DOHH2 (cell line): ENCODE data around the gene CCKAR.

ENCODE experiments used
- H3F3A ChIP-seq: fragments of 200-600 bp; sonication (generic), shearing (Covaris generic); 2 replicates; pipeline ENCODE4 v1.6.0; 2016; ENCODE audit warnings: antibody characterized with exemption, mild to moderate bottlenecking; ENCODE audit not compliant: control insufficient read depth, insufficient read depth
- H3K27ac ChIP-seq: fragments of 200-600 bp; sonication (generic); 2 replicates; pipeline ENCODE4 v1.5.1; 2014; ENCODE audit warnings: low read depth, mild to moderate bottlenecking, low read length, moderate library complexity
- H3K27me3 ChIP-seq: fragments of 200-600 bp; sonication (generic); 2 replicates; pipeline ENCODE4 v1.6.1; 2014; ENCODE audit warnings: mild to moderate bottlenecking, low read length, mixed read lengths; ENCODE audit not compliant: control insufficient read depth
- H3K36me3 ChIP-seq: fragments of 200-600 bp; sonication (generic); 2 replicates; pipeline ENCODE4 v1.6.1; 2014; ENCODE audit warnings: mild to moderate bottlenecking, low read length, moderate library complexity, mixed read lengths; ENCODE audit not compliant: control insufficient read depth
- H3K4me1 ChIP-seq: fragments of 200-600 bp; sonication (generic); 2 replicates; pipeline ENCODE4 v1.6.1; 2014; ENCODE audit warnings: mild to moderate bottlenecking, low read length, mixed read lengths; ENCODE audit not compliant: control insufficient read depth
- H3K4me2 ChIP-seq: fragments of 200-600 bp; sonication (generic); 2 replicates; pipeline ENCODE4 v1.6.0; 2014; ENCODE audit warnings: mild to moderate bottlenecking, low read length, moderate library complexity
- H3K4me3 ChIP-seq: fragments of 200-600 bp; sonication (generic); 2 replicates; pipeline ENCODE4 v1.5.1; 2014; ENCODE audit warnings: mild to moderate bottlenecking, low read length, mixed read lengths
- H3K79me2 ChIP-seq: fragments of 200-600 bp; sonication (generic); 2 replicates; pipeline ENCODE4 v1.6.1; 2014; ENCODE audit warnings: mild to moderate bottlenecking, low read length, mixed read lengths; ENCODE audit not compliant: control insufficient read depth
- H3K9me2 ChIP-seq: fragments of 200-600 bp; sonication (generic); replicated peaks from 2 replicates; pipeline ENCODE4 v1.6.1; 2014; ENCODE audit warnings: mild to moderate bottlenecking, low read length, mixed read lengths; ENCODE audit not compliant: control insufficient read depth
- H3K9me3 ChIP-seq: fragments of 200-600 bp; sonication (generic); 2 replicates; pipeline ENCODE4 v1.6.1; 2014; ENCODE audit warnings: antibody characterized with exemption, low read length, mixed read lengths; ENCODE audit not compliant: control insufficient read depth, insufficient read depth
- H4K20me1 ChIP-seq: fragments of 200-600 bp; sonication (generic); 2 replicates; pipeline ENCODE4 v1.6.0; 2014; ENCODE audit warnings: low read depth, mild to moderate bottlenecking, antibody characterized with exemption, low read length, moderate library complexity; ENCODE audit not compliant: control insufficient read depth, insufficient read depth
- EZH2phosphoT487 ChIP-seq: fragments of 200-600 bp; sonication (generic); IDR thresholded peaks from 2 replicates; pipeline ENCODE4 v1.6.1; 2017; ENCODE audit warnings: borderline replicate concordance, mild to moderate bottlenecking, antibody characterized with exemption, low read length, moderate library complexity, mixed read lengths
- TF ChIP-seq, protein P1 (sequence below): fragments of 200-600 bp; sonication (generic); IDR thresholded peaks from one replicate; pipeline ENCODE4 v1.5.1; 2014; ENCODE audit warnings: antibody characterized with exemption, mild to moderate bottlenecking, low read depth, low read length; ENCODE audit not compliant: poor library complexity, severe bottlenecking

The CCKAR gene

DNA sequence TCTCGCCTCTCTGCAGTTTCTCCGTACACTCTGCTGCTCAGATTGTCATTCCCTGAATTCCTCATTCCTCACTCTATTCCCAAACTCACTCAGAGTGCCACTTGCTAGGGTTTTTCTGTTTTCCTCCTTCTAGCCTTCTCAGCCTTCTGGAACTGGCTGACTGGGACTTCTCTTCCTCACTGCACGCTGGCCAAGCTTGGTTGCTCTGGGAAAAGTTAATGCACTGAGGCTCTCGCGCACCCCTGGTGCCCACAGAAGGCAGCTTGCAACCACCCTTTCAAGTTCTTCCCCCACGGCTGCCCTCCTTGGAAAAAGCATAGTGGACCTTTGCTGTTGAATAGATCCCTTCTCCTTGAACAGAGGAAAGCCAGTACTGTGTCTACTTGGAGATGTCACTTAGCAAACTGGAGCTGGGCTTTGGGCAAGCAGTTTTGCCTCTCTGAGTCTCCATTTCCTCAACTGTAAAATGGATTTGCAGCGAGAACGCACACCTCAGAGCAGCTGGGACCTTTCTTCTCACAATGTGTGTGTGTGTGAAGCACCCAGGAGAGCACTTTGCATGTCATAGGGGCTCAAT is 6.0 kb upstream of the CCKAR start:
- no peaks in the 10 kb centered on the region for H3K9me3 ChIP-seq
- H3K27me3 ChIP-seq, result no peaks in the 10 kb centered on the region
- no peaks in the 10 kb centered on the region for H4K20me1 ChIP-seq
- H3K27ac ChIP-seq, result no peak overlapping the region
- H3K9me2 ChIP-seq, result no peaks in the 10 kb centered on the region
- no peak overlapping the region for H3K4me3 ChIP-seq
- no peaks in the 10 kb centered on the region for H3K4me1 ChIP-seq
- no peak overlapping the region for H3K4me2 ChIP-seq
- no peaks in the 10 kb centered on the region for H3F3A ChIP-seq
- TF ChIP-seq, protein P1, sequence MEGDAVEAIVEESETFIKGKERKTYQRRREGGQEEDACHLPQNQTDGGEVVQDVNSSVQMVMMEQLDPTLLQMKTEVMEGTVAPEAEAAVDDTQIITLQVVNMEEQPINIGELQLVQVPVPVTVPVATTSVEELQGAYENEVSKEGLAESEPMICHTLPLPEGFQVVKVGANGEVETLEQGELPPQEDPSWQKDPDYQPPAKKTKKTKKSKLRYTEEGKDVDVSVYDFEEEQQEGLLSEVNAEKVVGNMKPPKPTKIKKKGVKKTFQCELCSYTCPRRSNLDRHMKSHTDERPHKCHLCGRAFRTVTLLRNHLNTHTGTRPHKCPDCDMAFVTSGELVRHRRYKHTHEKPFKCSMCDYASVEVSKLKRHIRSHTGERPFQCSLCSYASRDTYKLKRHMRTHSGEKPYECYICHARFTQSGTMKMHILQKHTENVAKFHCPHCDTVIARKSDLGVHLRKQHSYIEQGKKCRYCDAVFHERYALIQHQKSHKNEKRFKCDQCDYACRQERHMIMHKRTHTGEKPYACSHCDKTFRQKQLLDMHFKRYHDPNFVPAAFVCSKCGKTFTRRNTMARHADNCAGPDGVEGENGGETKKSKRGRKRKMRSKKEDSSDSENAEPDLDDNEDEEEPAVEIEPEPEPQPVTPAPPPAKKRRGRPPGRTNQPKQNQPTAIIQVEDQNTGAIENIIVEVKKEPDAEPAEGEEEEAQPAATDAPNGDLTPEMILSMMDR, result no peak
- no peak for TF ChIP-seq EZH2phosphoT487
- H3K36me3 ChIP-seq, result no peaks in the 10 kb centered on the region
- H3K79me2 ChIP-seq, result no peaks in the 10 kb centered on the region

GRCh38 chr4:26493461-26493860 is 3.2 kb upstream of the CCKAR start:
- no peaks in the 10 kb centered on the region for H3K36me3 ChIP-seq
- no peaks in the 10 kb centered on the region for H3K9me3 ChIP-seq
- H3K27me3 ChIP-seq, result no peaks in the 10 kb centered on the region
- no peaks in the 10 kb centered on the region for H3K4me1 ChIP-seq
- H3K79me2 ChIP-seq, result no peaks in the 10 kb centered on the region
- H3K9me2 ChIP-seq, result no peaks in the 10 kb centered on the region
- no peaks in the 10 kb centered on the region for H4K20me1 ChIP-seq
- H3K27ac ChIP-seq, result no peak overlapping the region
- TF ChIP-seq, protein P1, result no peak
- no peak for TF ChIP-seq EZH2phosphoT487
- H3K4me2 ChIP-seq, result no peak overlapping the region
- H3F3A ChIP-seq, result no peaks in the 10 kb centered on the region
- H3K4me3 ChIP-seq, result no peak overlapping the region

DNA sequence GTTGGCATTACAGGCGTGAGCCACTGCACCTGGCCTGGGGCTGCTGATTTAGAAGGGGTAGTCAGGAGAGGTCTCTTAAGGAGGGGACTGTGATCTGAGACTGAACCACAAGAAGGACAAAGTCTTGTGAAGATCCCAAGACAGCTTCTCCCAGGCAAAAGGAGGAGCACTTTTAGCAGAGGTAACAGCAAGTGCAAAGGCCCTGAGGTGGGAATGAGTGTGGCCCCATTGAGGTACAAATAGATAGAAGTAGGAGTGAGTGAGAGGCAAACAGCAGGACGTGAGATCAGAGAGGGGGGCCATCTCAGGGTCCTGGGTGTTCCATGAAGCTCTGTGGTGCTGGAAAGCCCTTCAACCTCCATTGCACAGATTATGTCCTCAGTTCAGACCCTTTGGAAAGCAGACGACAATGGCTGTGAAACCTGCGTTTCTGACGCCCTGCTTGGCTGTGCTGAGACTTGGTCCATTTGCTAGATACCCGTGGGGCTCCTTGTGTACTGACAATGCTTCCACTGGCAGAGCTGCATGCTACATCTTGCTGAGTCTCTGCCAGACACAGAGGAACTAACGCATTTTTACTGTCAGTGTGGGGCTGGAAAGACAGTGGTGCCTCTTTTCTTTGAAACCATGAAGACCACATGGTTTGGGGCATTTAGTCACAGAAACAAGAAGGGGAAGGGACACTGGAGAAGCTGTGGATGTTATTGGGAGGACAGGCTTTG is 1.3 kb upstream of the CCKAR start:
- no peak for TF ChIP-seq EZH2phosphoT487
- TF ChIP-seq, protein P1, result no peak
- Histone ChIP-seq H3K4me1 (no peaks in the 10 kb centered on the region), H3K4me2 (no peak overlapping the region), H3K79me2 (no peaks in the 10 kb centered on the region), H3F3A (no peaks in the 10 kb centered on the region), H3K36me3 (no peaks in the 10 kb centered on the region), H3K27me3 (no peaks in the 10 kb centered on the region), H4K20me1 (no peaks in the 10 kb centered on the region), H3K27ac (no peak overlapping the region), H3K4me3 (no peak overlapping the region), H3K9me2 (no peaks in the 10 kb centered on the region), H3K9me3 (no peaks in the 10 kb centered on the region)
